Measurements from ENCODE around the gene CDC42BPA.

The CDC42BPA gene

GRCh38 chr1:227192163-227192562 is 126.1 kb downstream of the CDC42BPA start:
- no peak overlapping the region for H3K4me3 ChIP-seq (ENCODE audit: control insufficient read depth, low read depth, low read length)
- peak; percentile 98 for DNase-seq (ENCODE audit: low read depth)
- TF ChIP-seq CTCF (conservative IDR thresholded peaks at IDR 0.05; ENCODE audit: control insufficient read depth, insufficient read depth, low read depth, low read length) = no peak

GRCh38 chr1:227191607-227192006 is 126.7 kb downstream of the CDC42BPA start:
- no peak for DNase-seq (ENCODE audit: low read depth)
- no peak overlapping the region for H3K4me3 ChIP-seq (ENCODE audit: control insufficient read depth, low read depth, low read length)
- TF ChIP-seq CTCF (conservative IDR thresholded peaks at IDR 0.05; ENCODE audit: control insufficient read depth, insufficient read depth, low read depth, low read length) = no peak

GRCh38 chr1:227190321-227190720 is 128.0 kb downstream of the CDC42BPA start:
- TF ChIP-seq CTCF (conservative IDR thresholded peaks at IDR 0.05; ENCODE audit: control insufficient read depth, insufficient read depth, low read depth, low read length) = no peak
- no peak overlapping the region for H3K4me3 ChIP-seq (ENCODE audit: control insufficient read depth, low read depth, low read length)
- DNase-seq (ENCODE audit: low read depth) = peak; percentile 39

- no peak overlapping the region for H3K4me3 ChIP-seq (ENCODE audit: control insufficient read depth, low read depth, low read length)
- no peak for TF ChIP-seq CTCF (conservative IDR thresholded peaks at IDR 0.05; ENCODE audit: control insufficient read depth, insufficient read depth, low read depth, low read length)
- no peak for DNase-seq (ENCODE audit: low read depth)
These were observed 133.0 kb downstream of the CDC42BPA start for GRCh38 chr1:227185291-227185690.

- H3K4me3 ChIP-seq (ENCODE audit: control insufficient read depth, low read depth, low read length) = no peak overlapping the region
- DNase-seq (ENCODE audit: low read depth) = no peak
- no peak for TF ChIP-seq CTCF (conservative IDR thresholded peaks at IDR 0.05; ENCODE audit: control insufficient read depth, insufficient read depth, low read depth, low read length)
These were observed 136.3 kb downstream of the CDC42BPA start for GRCh38 chr1:227182012-227182411.

- no peak overlapping the region for H3K4me3 ChIP-seq (ENCODE audit: control insufficient read depth, low read depth, low read length)
- DNase-seq (ENCODE audit: low read depth) = no peak
- TF ChIP-seq CTCF (conservative IDR thresholded peaks at IDR 0.05; ENCODE audit: control insufficient read depth, insufficient read depth, low read depth, low read length) = no peak
These were observed 142.7 kb downstream of the CDC42BPA start for GRCh38 chr1:227175611-227176010.

GRCh38 chr1:227174164-227174563 is 144.1 kb downstream of the CDC42BPA start:
- peak; percentile 23 for DNase-seq (ENCODE audit: low read depth)

More at GRCh38 chr1:227174164-227174563, 144.1 kb downstream of the CDC42BPA start:
- no peak for TF ChIP-seq CTCF (conservative IDR thresholded peaks at IDR 0.05; ENCODE audit: control insufficient read depth, insufficient read depth, low read depth, low read length)
- H3K4me3 ChIP-seq (ENCODE audit: control insufficient read depth, low read depth, low read length) = no peak overlapping the region
